ENCODE data around the gene GPAM.

- TF ChIP-seq EP300 (IDR thresholded peaks at IDR 0.05) (no peak), POLR2A (IDR thresholded peaks at IDR 0.05; ENCODE audit: low read depth) (no peak), CTCF (IDR thresholded peaks at IDR 0.05) (no peak)
Observed at GRCh38 chr10:112146799-112147198, 36.8 kb downstream of the GPAM start.
